Gastrocnemius medialis (tissue), 4 donors: ENCODE results near the gene VPS4A. TPM values are rescaled to one million over a fixed set of nuclear protein-coding genes. Genes with fewer than 3 reads are reported as not detected.

Experiments used
- ATAC-seq, 2 donors: fragments of 150-250 bp; one replicate each; pipeline ENCODE4 v1.9.1; 2016
- DNase-seq, 2 donors: peaks; one replicate each; pipeline ENCODE4 v3.0.0-alpha.2; 2019
- H3K27ac ChIP-seq, 4 donors: fragments of 200-600 bp; sonication (generic); 1 replicate in 1 of 4; 2 replicates in 3 of 4; pipeline ENCODE4 v1.5.1; 2016 to 2018; ENCODE audit warnings: mild to moderate bottlenecking in 2 of 4, moderate library complexity in 1 of 4
- H3K27me3 ChIP-seq, 3 donors: fragments of 200-600 bp; sonication (generic) in 2 of 3; 1 replicate in 1 of 3; 2 replicates in 2 of 3; pipeline versions ENCODE4 v1.5.1 to v1.6.0; 2016 to 2019; ENCODE audit warnings: mild to moderate bottlenecking in 1 of 3, moderate library complexity in 1 of 3
- H3K36me3 ChIP-seq, 2 donors: fragments of 200-600 bp; sonication (generic) in 1 of 2; one replicate each; pipeline ENCODE4 v1.5.1; 2017 to 2018
- H3K4me1 ChIP-seq, 2 donors: fragments of 200-600 bp; sonication (generic) in 1 of 2; one replicate each; pipeline ENCODE4 v1.5.1; 2016 to 2017; ENCODE audit warnings: mild to moderate bottlenecking in 2 of 2
- H3K4me3 ChIP-seq, 4 donors: fragments of 200-600 bp; sonication (generic) in 3 of 4; 1 replicate in 1 of 4; 2 replicates in 3 of 4; pipeline ENCODE4 v1.5.1; 2016 to 2019; ENCODE audit warnings: mild to moderate bottlenecking in 2 of 4
- H3K9me3 ChIP-seq, 3 donors: fragments of 200-600 bp; sonication (generic) in 2 of 3; 1 replicate in 1 of 3; 2 replicates in 2 of 3; pipeline ENCODE4 v1.5.1; 2016 to 2019
- CTCF ChIP-seq, 5 experiments: fragments of 450-650 bp in 3 of 5; fragments of 200-600 bp in 2 of 5; sonication (generic) in 2 of 5; IDR thresholded peaks in 4 of 5; conservative IDR thresholded peaks in 1 of 5; 1 replicate in 4 of 5; 2 replicates in 1 of 5; pipeline ENCODE4 v1.5.1; 2016 to 2019; ENCODE audit warnings: antibody characterized with exemption in 5 of 5, mild to moderate bottlenecking in 3 of 5, moderate library complexity in 3 of 5
- POLR2A ChIP-seq, 2 donors: fragments of 450-650 bp; IDR thresholded peaks; one replicate each; pipeline ENCODE4 v1.6.1; 2017; ENCODE audit warnings: antibody characterized with exemption in 2 of 2, mild to moderate bottlenecking in 2 of 2, moderate library complexity in 2 of 2
- in situ Hi-C, 4 donors: fragments of 200-750 bp; cut with MboI; loops; one replicate each; pipeline versions ENCODE4 v1.15.0 to v1.8.0; 2017; ENCODE audit warnings: low sequenced_read_pairs in 4 of 4
- intact Hi-C: fragments of 100-400 bp; cut with DNase I; formaldehyde crosslinking; loops from one replicate; pipeline ENCODE4 v1.15.1; 2023; ENCODE audit warnings: low total_unique reads
- total RNA-seq, 4 donors: library from RNA; depleted of rRNA; stranded (reverse); fragments of >200 nt; gene quantifications; one replicate each; pipeline versions ENCODE4 v1.1.0 to v1.2.3, GENCODE V29; 2016

VPS4A gene
- total RNA-seq, 4 donors from 2014 or later = 53.3 to 112 (median 70.1) TPM

GRCh38 chr16:69270831-69271230, 40.3 kb upstream of the VPS4A start:
- Histone ChIP-seq H3K36me3 (no peaks in the 10 kb centered on the region), H3K4me3 (no peak overlapping the region), H3K27me3 (no peaks in the 10 kb centered on the region), H3K27ac (peak overlapping the region in 1 of 4 donors; percentile 16), H3K4me1 (peaks cover 10 to 11% of the 10 kb centered on the region in 2 donors), H3K9me3 (no peaks in the 10 kb centered on the region)
- intact Hi-C loops = no loop called here
- ATAC-seq = no peak
- no peak for DNase-seq
- TF ChIP-seq CTCF (IDR thresholded peaks at IDR 0.05 in 4 of 5, conservative IDR thresholded peaks at IDR 0.05 in 1 of 5) (no peak), POLR2A (IDR thresholded peaks at IDR 0.05) (no peak)
- in situ Hi-C loops = no loop called here

GRCh38 chr16:69273009-69273408, 38.1 kb upstream of the VPS4A start:
- ATAC-seq = peak in 1 of 2 donors; percentile 80
- intact Hi-C loops (no loop called here), in situ Hi-C loops (no loop called here)
- H3K36me3 ChIP-seq = no peaks in the 10 kb centered on the region
- H3K9me3 ChIP-seq = no peaks in the 10 kb centered on the region
- H3K4me1 ChIP-seq = peaks cover 10 to 30% of the 10 kb centered on the region in 2 donors
- H3K27ac ChIP-seq = peak overlapping the region in 3 of 4 donors; percentile 9 to 62 (median 44)
- H3K4me3 ChIP-seq = no peak overlapping the region
- DNase-seq = no peak
- H3K27me3 ChIP-seq = no peaks in the 10 kb centered on the region
- TF ChIP-seq POLR2A (IDR thresholded peaks at IDR 0.05) (no peak), CTCF (IDR thresholded peaks at IDR 0.05 in 4 of 5, conservative IDR thresholded peaks at IDR 0.05 in 1 of 5) (no peak)

DNA sequence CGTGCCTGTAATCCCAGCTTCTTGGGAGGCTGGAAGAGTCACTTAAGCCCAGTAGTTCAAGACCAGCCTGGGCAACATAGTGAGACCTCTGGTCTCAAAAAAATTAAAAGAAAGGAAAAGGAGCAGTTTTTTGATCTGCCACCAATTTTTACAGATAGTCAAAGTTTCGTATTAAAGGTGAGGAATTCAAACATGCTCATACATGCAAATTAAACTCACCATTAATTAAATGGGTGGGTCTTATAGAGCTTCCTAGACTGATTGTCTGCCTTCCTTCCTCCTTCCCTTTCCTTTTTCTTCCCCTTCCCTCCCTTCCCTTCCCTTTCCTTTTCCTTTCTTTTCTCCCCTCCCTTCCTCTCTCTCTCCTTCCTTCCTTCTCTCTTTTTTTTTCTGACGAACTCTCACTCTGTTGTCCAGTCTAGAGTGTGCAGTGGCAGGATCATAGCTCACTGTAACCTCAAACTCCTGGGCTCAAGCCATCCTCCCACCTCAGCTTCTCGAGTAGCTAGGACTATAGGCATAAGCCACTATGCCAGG, 36.4 kb upstream of the VPS4A start:
- H3K27ac ChIP-seq = peak overlapping the region in 3 of 4 donors; percentile 20 to 60 (median 37)
- no peaks in the 10 kb centered on the region for H3K36me3 ChIP-seq
- H3K4me1 ChIP-seq = peaks cover 10 to 30% of the 10 kb centered on the region in 2 donors
- no peaks in the 10 kb centered on the region for H3K9me3 ChIP-seq
- in situ Hi-C loops (loop anchor here in 2 of 4 donors (25.0 kb wide), 2 partner anchors 112 to 737 kb away; partner anchors contain the start of gene ZFP90 (in 1 of the 2)), intact Hi-C loops (no loop called here)
- no peak for ATAC-seq
- H3K4me3 ChIP-seq = no peak overlapping the region
- no peaks in the 10 kb centered on the region for H3K27me3 ChIP-seq
- TF ChIP-seq CTCF (IDR thresholded peaks at IDR 0.05 in 4 of 5, conservative IDR thresholded peaks at IDR 0.05 in 1 of 5) (no peak), POLR2A (IDR thresholded peaks at IDR 0.05) (no peak)
- no peak for DNase-seq

GRCh38 chr16:69276148-69277115, 34.7 kb upstream of the VPS4A start:
- no peak for TF ChIP-seq CTCF (IDR thresholded peaks at IDR 0.05 in 4 of 5, conservative IDR thresholded peaks at IDR 0.05 in 1 of 5)
- no peak for TF ChIP-seq POLR2A (IDR thresholded peaks at IDR 0.05)
- intact Hi-C loops = no loop called here
- peak; percentile 83 to 91 for ATAC-seq
- Histone ChIP-seq H3K4me1 (peaks cover 10 to 30% of the 10 kb centered on the region in 2 donors), H3K27me3 (no peaks in the 10 kb centered on the region), H3K27ac (peak overlapping the region; percentile 23 to 60 (median 38)), H3K36me3 (no peaks in the 10 kb centered on the region), H3K4me3 (no peak overlapping the region), H3K9me3 (no peaks in the 10 kb centered on the region)
- peak; percentile 49 to 72 for DNase-seq
- in situ Hi-C loops = loop anchor here in 2 of 4 donors (25.0 kb wide), 2 partner anchors 114 to 739 kb away; partner anchors contain the start of gene ZFP90 (in 1 of the 2)
